Stimulated activated CD4-positive, alpha-beta T cell treated with anti-CD3 and anti-CD28 coated beads, TNF-alpha, amount 100 ng/mL, for 48 hours (primary cell): ENCODE results near the gene PRKAR1B.

Experiments
- DNase-seq, 3 donors: peaks; one replicate each; pipeline ENCODE4 v3.0.0-alpha.2; 2020; ENCODE audit warnings: low read depth in 3 of 3

PRKAR1B gene

GRCh38 chr7:739983-740942, 13.2 kb upstream of the PRKAR1B start:
- DNase-seq, result no peak

- DNase-seq, result no peak
Measured at GRCh38 chr7:739455-739982, 12.4 kb upstream of the PRKAR1B start.

GRCh38 chr7:738723-739454, 11.8 kb upstream of the PRKAR1B start:
- no peak for DNase-seq

- no peak for DNase-seq
Measured at GRCh38 chr7:738241-738640, 11.2 kb upstream of the PRKAR1B start.

- no peak for DNase-seq
Measured at GRCh38 chr7:734808-735207, 7.7 kb upstream of the PRKAR1B start.

DNA sequence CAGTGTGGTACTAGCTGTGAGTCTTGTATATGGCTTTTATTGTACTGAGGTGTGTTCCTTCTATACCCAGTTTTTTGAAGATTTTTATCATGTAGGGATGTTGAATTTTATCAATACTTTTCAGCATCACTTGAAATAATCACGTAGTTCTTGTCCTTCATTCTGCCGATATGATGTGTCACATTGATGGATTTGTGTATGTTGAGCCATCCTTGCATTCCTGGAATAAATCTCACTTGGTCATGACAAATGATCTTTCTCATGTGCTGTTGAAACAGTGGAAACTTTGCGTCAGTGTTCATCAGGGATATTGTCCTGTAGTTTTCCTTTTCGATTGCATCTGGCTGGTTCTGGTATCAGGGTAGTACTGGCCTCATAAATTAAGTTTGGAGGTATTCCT, 7.1 kb upstream of the PRKAR1B start:
- no peak for DNase-seq

DNA sequence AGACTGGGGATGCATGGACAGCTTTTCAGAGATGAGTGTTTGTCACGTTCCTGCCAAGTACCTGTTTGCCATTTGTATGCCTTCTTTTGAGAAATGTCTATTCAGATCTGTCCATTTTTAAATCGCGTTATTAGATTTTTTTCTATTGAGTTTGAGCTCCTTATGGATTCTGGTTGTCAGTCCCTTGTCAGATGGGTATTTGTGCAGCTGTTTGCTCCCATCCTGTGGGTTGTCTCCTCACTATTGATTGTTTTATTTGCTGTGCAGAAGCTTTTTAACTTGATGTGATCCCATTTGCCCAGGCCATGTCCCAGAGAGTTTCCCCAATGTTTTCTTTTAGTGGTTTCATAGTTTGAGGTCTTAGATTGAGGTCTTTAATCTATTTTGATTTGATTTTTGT, 5.5 kb upstream of the PRKAR1B start:
- no peak for DNase-seq

DNA sequence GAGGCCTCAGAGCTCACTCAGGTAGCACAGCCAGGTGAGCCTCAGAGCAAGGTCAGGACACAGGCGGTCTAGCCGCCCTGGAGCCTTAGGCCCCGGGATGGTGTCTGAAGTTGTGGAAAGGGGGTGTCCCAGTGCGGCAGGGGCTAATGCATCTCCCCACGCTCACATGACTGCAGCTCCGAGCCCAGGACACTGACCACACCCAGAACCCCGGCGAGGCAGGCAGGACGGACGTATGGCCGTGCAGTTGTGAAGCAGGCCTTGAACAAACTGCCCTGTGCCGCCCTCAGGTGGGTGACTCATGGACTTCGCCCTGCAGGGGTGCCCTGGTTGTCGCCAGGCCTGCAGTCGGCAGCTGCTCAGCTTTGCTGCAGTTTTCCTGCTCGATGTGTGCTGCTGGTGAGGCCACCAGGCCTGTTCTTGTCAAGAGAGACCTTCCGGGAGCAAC, 5.0 kb upstream of the PRKAR1B start:
- no peak for DNase-seq

- DNase-seq, result no peak
Measured at GRCh38 chr7:731440-732085, 4.5 kb upstream of the PRKAR1B start.

DNA sequence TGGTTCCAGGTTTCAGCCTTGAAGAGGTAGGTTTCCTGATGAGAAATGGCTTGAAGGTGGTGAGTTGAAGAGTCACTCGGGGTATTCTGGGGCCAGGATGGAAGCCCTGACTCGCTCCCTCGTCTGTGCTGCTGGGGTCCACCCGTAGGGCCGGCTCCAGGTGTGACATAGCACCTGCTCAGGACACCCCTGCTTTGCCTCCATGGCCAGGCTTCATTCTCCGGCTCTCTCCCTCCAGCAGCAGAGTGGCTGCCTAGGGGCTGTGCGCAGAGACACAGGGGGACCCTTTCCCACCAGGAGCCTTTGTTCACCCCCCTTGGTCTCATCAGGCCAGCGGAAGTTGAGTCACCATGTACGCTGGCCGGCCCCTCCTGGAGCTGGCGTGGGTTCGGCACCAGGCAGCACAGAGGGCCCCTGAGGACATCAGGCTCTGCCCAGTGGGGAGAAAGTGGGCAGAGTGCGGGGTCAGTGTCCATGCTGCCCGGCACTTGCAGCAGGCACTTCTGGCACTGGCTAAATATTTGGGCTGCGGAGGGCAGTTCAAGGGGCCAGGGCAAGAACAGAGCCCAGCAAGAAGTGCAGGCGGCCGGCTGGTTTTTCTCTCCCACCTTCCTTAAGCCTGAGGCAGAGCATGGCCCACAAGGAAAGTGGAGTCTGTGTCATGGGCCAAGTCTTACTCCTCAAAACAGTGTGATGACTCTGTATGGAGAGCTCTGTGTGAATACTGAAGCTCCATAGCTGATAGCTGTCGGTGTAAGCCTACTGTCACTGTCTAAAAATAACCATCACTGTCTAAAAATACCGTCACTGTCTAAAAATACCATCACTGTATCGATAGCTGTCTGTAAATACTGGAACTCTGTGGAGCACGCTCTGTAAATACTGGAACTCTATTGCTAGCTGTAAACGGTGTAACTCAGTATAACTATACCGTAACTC, 3.7 kb upstream of the PRKAR1B start:
- DNase-seq, result no peak

GRCh38 chr7:729140-730000, 2.3 kb upstream of the PRKAR1B start:
- no peak for DNase-seq

GRCh38 chr7:728602-729001, 1.5 kb upstream of the PRKAR1B start:
- DNase-seq, result no peak

- DNase-seq, result no peak
Measured at GRCh38 chr7:727806-728460, 852 bp upstream of the PRKAR1B start.

DNA sequence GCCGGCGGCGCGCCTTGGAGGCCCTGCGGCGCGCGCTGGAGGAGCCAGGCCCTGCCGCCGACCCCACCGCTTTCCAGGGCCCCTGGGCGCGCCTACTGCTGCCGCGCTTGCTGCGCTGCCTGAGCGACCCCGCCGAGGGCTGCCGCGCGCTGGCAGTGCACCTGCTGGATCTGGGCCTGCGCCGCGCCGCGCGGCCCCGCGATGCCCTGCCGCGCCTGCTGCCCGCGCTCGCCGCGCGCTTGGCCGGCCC, 302 bp downstream of the PRKAR1B start:
- no peak for DNase-seq

- DNase-seq, result peak; percentile 77 to 87 (median 78)
Measured at GRCh38 chr7:726084-726853, 812 bp downstream of the PRKAR1B start, which contains the start of gene DNAAF5. TSS of gene DNAAF5 (plus strand) at chr7:726699. CDS start at chr7:726721, 22 bp downstream.

- no peak for DNase-seq
Measured at GRCh38 chr7:725223-726005, 1.7 kb downstream of the PRKAR1B start.

GRCh38 chr7:724298-724697, 2.8 kb downstream of the PRKAR1B start:
- no peak for DNase-seq

DNA sequence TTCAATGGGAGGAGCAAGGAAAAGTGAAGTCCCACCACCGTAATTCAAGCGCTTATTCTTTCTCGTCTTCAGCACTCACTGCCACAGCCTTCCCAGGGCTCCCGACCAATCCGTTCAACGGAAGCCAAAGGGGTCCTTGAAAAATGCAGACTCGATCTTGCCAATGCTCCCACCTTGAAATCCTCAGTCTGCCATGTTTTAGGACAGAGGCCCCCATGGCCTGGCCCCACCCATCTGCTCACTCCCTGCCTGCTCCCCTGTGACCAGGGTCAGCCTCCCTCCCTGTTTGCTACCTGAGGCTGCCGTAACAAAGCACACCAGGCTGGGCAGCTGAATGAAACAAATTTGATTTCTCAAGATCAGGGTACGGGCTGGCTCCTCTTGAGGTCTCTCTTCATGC, 3.5 kb downstream of the PRKAR1B start:
- no peak for DNase-seq
